ENCODE results near the gene TMEM240. TPM values are rescaled to one million over a fixed set of nuclear protein-coding genes. Genes with fewer than 3 reads are reported as not detected.

Gene TMEM240
- total and polyA plus RNA-seq, 2 donors (not counting 1 experiment from before 2014, with no cell fraction given) = 0.28 to 1.8 TPM

- no peak for ATAC-seq (ENCODE audit: low read depth)
Observed at GRCh38 chr1:1543706-1544099, 3.3 kb upstream of the TMEM240 start.

More at GRCh38 chr1:1543706-1544099, 3.3 kb upstream of the TMEM240 start:
- intact Hi-C loops (cut with micrococcal nuclease) = no loop called here
- Histone ChIP-seq H3K4me1 (ENCODE audit: control insufficient read depth in 2 of 2, insufficient read depth in 2 of 2, low read length in 2 of 2) (peaks cover 6 to 11% of the 10 kb centered on the region in 2 donors), H3K4me3 (ENCODE audit: control extremely low read depth in 1 of 5, extremely low read depth in 1 of 5, insufficient read depth in 1 of 5, low read depth in 2 of 5, low read length in 4 of 5) (no peak overlapping the region), H3K27ac (ENCODE audit: low read length in 2 of 2) (no peak overlapping the region), H4K20me1 (ENCODE audit: control insufficient read depth, insufficient read depth, low read length, poor library complexity, severe bottlenecking) (peaks cover 27% of the 10 kb centered on the region), H3K9ac (ENCODE audit: low read length) (no peak overlapping the region), H3K79me2 (ENCODE audit: control insufficient read depth, insufficient read depth, low read length) (peaks cover 47% of the 10 kb centered on the region), H3K9me3 (ENCODE audit: control extremely low read depth in 1 of 3, control insufficient read depth in 2 of 3, insufficient read depth in 1 of 3, low read length in 2 of 3) (no peaks in the 10 kb centered on the region), H3K36me3 (replicated peaks in 1 of 2; ENCODE audit: control extremely low read depth in 1 of 2, control insufficient read depth in 1 of 2, extremely low read depth in 1 of 2, insufficient read depth in 2 of 2, low read length in 1 of 2) (peaks cover 0 to 20% of the 10 kb centered on the region in 2 experiments), H3K4me2 (replicated peaks; ENCODE audit: low read depth, low read length, poor library complexity, severe bottlenecking) (no peak overlapping the region), H3K27me3 (replicated peaks in 1 of 4; ENCODE audit: control extremely low read depth in 1 of 4, control insufficient read depth in 3 of 4, insufficient read depth in 4 of 4, low read length in 3 of 4) (peaks cover 0 to 7% (median 1%) of the 10 kb centered on the region in 4 experiments), H2AFZ (ENCODE audit: insufficient read depth, low read depth, low read length, poor library complexity, severe bottlenecking) (no peak overlapping the region)
- Mint-ChIP-seq H3K4me1 (peaks cover 4% of the 10 kb centered on the region), H3K27me3 (peaks cover 2% of the 10 kb centered on the region), H3K27ac (no peak overlapping the region), H3K9me3 (ENCODE audit: insufficient read depth) (no peaks in the 10 kb centered on the region), H3K4me3 (no peak overlapping the region)
- POLR2A ChIA-PET = no interaction called here
- no peak for TF ChIP-seq CTCF (IDR thresholded peaks at IDR 0.05)
- no peak for TF ChIP-seq EZH2 (IDR thresholded peaks at IDR 0.05; ENCODE audit: borderline replicate concordance, insufficient read depth, low read depth, low read length, poor library complexity, severe bottlenecking)
- WGBS (ENCODE audit: insufficient coverage) = 85% methylated on average over 11 of the region's 19 CpGs
- DNase-seq = no peak
- CTCF ChIA-PET = no interaction called here
